ENCODE measurements around the gene CLCN7. TPM values are rescaled to one million over a fixed set of nuclear protein-coding genes. Genes with fewer than 3 reads are reported as not detected.

The CLCN7 gene
- total and polyA plus RNA-seq, 2 of the 4 experiments (the other 2 are of a cell fraction), result 10.8 to 45.2 TPM

DNA sequence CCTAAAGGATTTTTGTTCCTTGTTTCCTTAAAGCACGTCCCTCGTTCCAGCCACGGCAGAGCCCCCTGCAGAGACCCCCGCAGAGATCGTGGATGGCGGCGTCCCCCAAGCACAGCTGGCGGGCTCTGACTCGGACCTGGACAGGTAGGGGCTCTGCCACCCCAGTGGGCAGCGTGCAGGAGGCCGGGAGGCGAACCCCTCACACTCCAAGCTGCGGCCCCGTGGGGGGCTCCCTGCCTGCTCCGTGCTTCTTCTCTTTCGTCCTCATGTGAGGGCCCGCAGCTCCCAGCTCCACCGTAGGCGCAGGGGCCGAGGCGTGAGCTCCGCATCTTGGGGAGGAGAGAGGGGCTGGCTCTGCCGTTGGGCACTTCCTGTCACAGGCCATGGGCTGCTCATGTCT, 26.8 kb upstream of the CLCN7 start:
- H2BK15ac ChIP-seq (ENCODE audit: low read depth, low read length), result no peak overlapping the region
- dilution Hi-C loops (cut with HindIII; ENCODE audit: low sequenced_read_pairs, unreplicated experiment), result no loop called here

More for the DNA sequence above, 26.8 kb upstream of the CLCN7 start:
- H3K56ac ChIP-seq (ENCODE audit: extremely low read depth, insufficient read depth, low read length), result no peak overlapping the region
- 100% methylated on average over 2 of the region's 23 CpGs; no CpG with 5 or more reads in 1 of the 2 experiments for WGBS, 2 experiments (ENCODE audit: extremely low coverage in 2 of 2, insufficient read length in 1 of 2)
- H3K18ac ChIP-seq (ENCODE audit: low read depth, low read length), result no peak overlapping the region
- H3K27ac ChIP-seq (ENCODE audit: insufficient read depth, low read length), result no peak overlapping the region
- no peaks in the 10 kb centered on the region for H3K9me3 ChIP-seq (ENCODE audit: control insufficient read depth, insufficient read depth, low read length)
- H2AK9ac ChIP-seq (replicated peaks; ENCODE audit: low read depth, low read length, poor library complexity), result peak overlapping the region; percentile 1
- H3K4me1 ChIP-seq (ENCODE audit: control insufficient read depth, insufficient read depth, low read length), result no peaks in the 10 kb centered on the region
- H4K5ac ChIP-seq (ENCODE audit: low read depth, low read length), result no peak overlapping the region
- in situ Hi-C loops (cut with MboI; ENCODE audit: low sequenced_read_pairs) (no loop called here), intact Hi-C loops (cut with micrococcal nuclease) (no loop called here)
- H3K4ac ChIP-seq (ENCODE audit: low read depth, low read length), result no peak overlapping the region
- no peak overlapping the region for H3K14ac ChIP-seq (replicated peaks; ENCODE audit: low read depth, low read length)
- H4K8ac ChIP-seq (ENCODE audit: low read depth in 2 of 2, low read length in 2 of 2), result no peak overlapping the region
- no peak overlapping the region for H3K4me2 ChIP-seq (ENCODE audit: low read depth, low read length)
- no peak overlapping the region for H2BK20ac ChIP-seq (ENCODE audit: low read depth, low read length)
- no TSS peak for BruUV-seq (replicated peaks)
- no peak overlapping the region for H3K9ac ChIP-seq (ENCODE audit: low read depth, low read length)
- no peak overlapping the region for H2AK5ac ChIP-seq (ENCODE audit: low read depth, low read length)
- no peaks in the 10 kb centered on the region for H3K27me3 ChIP-seq (ENCODE audit: control insufficient read depth, insufficient read depth, low read length)
- POLR2A ChIA-PET (ENCODE audit: unreplicated experiment), result no interaction called here
- no peak overlapping the region for H3K4me3 ChIP-seq (ENCODE audit: insufficient read depth, low read depth, low read length)
- no peak overlapping the region for H2AFZ ChIP-seq (replicated peaks; ENCODE audit: low read length, poor library complexity)
- no peak overlapping the region for H2BK5ac ChIP-seq (ENCODE audit: low read depth, low read length, poor library complexity, severe bottlenecking)
- no peak overlapping the region for H4K91ac ChIP-seq (ENCODE audit: insufficient read depth, low read depth, low read length)
- ATAC-seq (ENCODE audit: low read depth) (no peak), DNase-seq (no peak)
- TF ChIP-seq SMC3 (IDR thresholded peaks at IDR 0.05; ENCODE audit: low read depth, low read length) (no peak), RAD21 (IDR thresholded peaks at IDR 0.05; ENCODE audit: low read length) (no peak), MXI1 (IDR thresholded peaks at IDR 0.05; ENCODE audit: borderline replicate concordance, low read depth, low read length) (no peak), BHLHE40 (IDR thresholded peaks at IDR 0.05; ENCODE audit: low read depth, low read length) (no peak), RCOR1 (IDR thresholded peaks at IDR 0.05; ENCODE audit: insufficient replicate concordance, low read length) (no peak), FOS (IDR thresholded peaks at IDR 0.05; ENCODE audit: low read depth, low read length) (no peak)
- TF ChIP-seq, protein P1, sequence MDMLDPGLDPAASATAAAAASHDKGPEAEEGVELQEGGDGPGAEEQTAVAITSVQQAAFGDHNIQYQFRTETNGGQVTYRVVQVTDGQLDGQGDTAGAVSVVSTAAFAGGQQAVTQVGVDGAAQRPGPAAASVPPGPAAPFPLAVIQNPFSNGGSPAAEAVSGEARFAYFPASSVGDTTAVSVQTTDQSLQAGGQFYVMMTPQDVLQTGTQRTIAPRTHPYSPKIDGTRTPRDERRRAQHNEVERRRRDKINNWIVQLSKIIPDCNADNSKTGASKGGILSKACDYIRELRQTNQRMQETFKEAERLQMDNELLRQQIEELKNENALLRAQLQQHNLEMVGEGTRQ (IDR thresholded peaks at IDR 0.05; ENCODE audit: low read depth, low read length), result no peak
- TF ChIP-seq, protein P2, sequence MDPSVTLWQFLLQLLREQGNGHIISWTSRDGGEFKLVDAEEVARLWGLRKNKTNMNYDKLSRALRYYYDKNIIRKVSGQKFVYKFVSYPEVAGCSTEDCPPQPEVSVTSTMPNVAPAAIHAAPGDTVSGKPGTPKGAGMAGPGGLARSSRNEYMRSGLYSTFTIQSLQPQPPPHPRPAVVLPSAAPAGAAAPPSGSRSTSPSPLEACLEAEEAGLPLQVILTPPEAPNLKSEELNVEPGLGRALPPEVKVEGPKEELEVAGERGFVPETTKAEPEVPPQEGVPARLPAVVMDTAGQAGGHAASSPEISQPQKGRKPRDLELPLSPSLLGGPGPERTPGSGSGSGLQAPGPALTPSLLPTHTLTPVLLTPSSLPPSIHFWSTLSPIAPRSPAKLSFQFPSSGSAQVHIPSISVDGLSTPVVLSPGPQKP (IDR thresholded peaks at IDR 0.05; ENCODE audit: borderline replicate concordance, low read depth, low read length), result no peak
- no peak overlapping the region for H3K23ac ChIP-seq (ENCODE audit: low read depth, low read length)
- H3K9me1 ChIP-seq (ENCODE audit: insufficient read depth, low read length), result no peaks in the 10 kb centered on the region
- H3K36me3 ChIP-seq (ENCODE audit: control insufficient read depth, insufficient read depth, low read length), result peaks cover 54% of the 10 kb centered on the region
- no peaks in the 10 kb centered on the region for H4K20me1 ChIP-seq (ENCODE audit: insufficient read depth, low read length)
- CTCF ChIA-PET, result interaction anchor here (0.6 kb wide), 1 partner anchor 32 kb away, joined by 3 read pairs; the partner anchor contains the start of gene TMEM204
- no peak overlapping the region for H2BK120ac ChIP-seq (ENCODE audit: low read depth, low read length)
- peaks cover 0 to 10% of the 10 kb centered on the region in 2 experiments; a peak in 1 of 4 replicates for H3K79me1 ChIP-seq (ENCODE audit: low read depth in 1 of 2, low read length in 2 of 2)

All from IMR-90 (cell line).